HepG2 (cell line): ENCODE measurements around the gene TOB2. TPM values are rescaled to one million over a fixed set of nuclear protein-coding genes. Genes with fewer than 3 reads are reported as not detected.
A peak's percentile ranks its signal among the peaks of the same experiment; 100 is the strongest.

ENCODE experiments used
- CEBPG ChIP-seq: IDR thresholded peaks from 2 replicates; pipeline ENCODE4 v1.6.1; 2016
- FOXA1 ChIP-seq, 2 experiments: fragments of 450-650 bp in 1 of 2; sonication (generic) in 1 of 2; formaldehyde crosslinking in 1 of 2; IDR thresholded peaks; 2 replicates each; pipeline versions ENCODE4 v1.4.0 to v1.6.1; 2016 to 2020; ENCODE audit warnings: missing genetic modification reagents in 1 of 2
- FOXK2 ChIP-seq: fragments of 450-650 bp; IDR thresholded peaks from 2 replicates; pipeline ENCODE4 v1.6.1; 2016
- GPBP1L1 ChIP-seq: sonication (generic); formaldehyde crosslinking; IDR thresholded peaks from 2 replicates; pipeline ENCODE4 v1.5.0; 2020; ENCODE audit warnings: mild to moderate bottlenecking, missing genetic modification reagents
- HIC2 ChIP-seq: sonication (generic); formaldehyde crosslinking; IDR thresholded peaks from 2 replicates; pipeline ENCODE4 v1.9.0; 2022; ENCODE audit warnings: low read depth, missing genetic modification reagents
- HNRNPL ChIP-seq: fragments of 200-400 bp; formaldehyde crosslinking; IDR thresholded peaks from 2 replicates; pipeline ENCODE4 v1.6.1; 2017; ENCODE audit warnings: mild to moderate bottlenecking, low read depth, low read length
- IRF1 ChIP-seq: sonication (generic); formaldehyde crosslinking; IDR thresholded peaks from 2 replicates; pipeline ENCODE4 v1.4.0; 2020; ENCODE audit warnings: low read depth, mild to moderate bottlenecking, missing genetic modification reagents
- SPEN ChIP-seq: sonication (generic); formaldehyde crosslinking; IDR thresholded peaks from 2 replicates; pipeline ENCODE4 v1.5.1; 2020; ENCODE audit warnings: low read depth, mild to moderate bottlenecking, missing genetic modification reagents
- ZBTB2 ChIP-seq: sonication (generic); formaldehyde crosslinking; IDR thresholded peaks from 2 replicates; pipeline ENCODE4 v1.8.0; 2022; ENCODE audit warnings: low read depth, missing genetic modification reagents
- ZHX1 ChIP-seq: sonication (generic); formaldehyde crosslinking; IDR thresholded peaks from 2 replicates; pipeline ENCODE4 v1.8.1; 2022; ENCODE audit warnings: low read depth, mild to moderate bottlenecking, missing genetic modification reagents
- ZMYM3 ChIP-seq: sonication (generic); formaldehyde crosslinking; IDR thresholded peaks from 2 replicates; pipeline ENCODE4 v1.5.1; 2020; ENCODE audit warnings: mild to moderate bottlenecking, missing genetic modification reagents
- ZSCAN21 ChIP-seq: sonication (generic); formaldehyde crosslinking; IDR thresholded peaks from 2 replicates; pipeline ENCODE4 v1.8.0; 2022; ENCODE audit warnings: mild to moderate bottlenecking, missing genetic modification reagents, moderate library complexity, borderline replicate concordance
- polyA plus RNA-seq, 8 experiments: library from polyadenylated mRNA; depleted of rRNA in 3 of 8; stranded (reverse) in 7 of 8; unstranded in 1 of 8; fragments of >200 nt; fragmentation: Illumina TruSeq in 4 of 8; extraction: Trizol in 4 of 8; gene quantifications; 2 replicates each; pipeline versions ENCODE4 v1.2.1 to v1.2.3, GENCODE V29; 2011 to 2016; ENCODE audit warnings: low read depth in 4 of 8, missing spikeins in 1 of 8, mixed read lengths in 1 of 8; ENCODE audit not compliant: insufficient read depth in 1 of 8
- total RNA-seq, 5 experiments: library from RNA; depleted of rRNA; stranded (reverse); fragments of >200 nt; fragmentation: Illumina TruSeq; extraction: Trizol; gene quantifications; 2 replicates each; pipeline ENCODE4 v1.2.3, GENCODE V29; 2016; ENCODE audit warnings: low read depth in 1 of 5

Gene TOB2
- total and polyA plus RNA-seq, 2 of the 13 experiments (the other 11 are each of a cell fraction or from before 2014, with no cell fraction given): 12.2 to 13.7 TPM

- TF ChIP-seq GPBP1L1 (CRISPR knock-in tag) (no peak), CEBPG (CRISPR knock-in tag) (peak; percentile 39; the same call in 1 of the 2 replicates), ZSCAN21 (peak; percentile 87; the same call in 1 of the 2 replicates), HIC2 (CRISPR knock-in tag) (peak; percentile 96), FOXK2 (no peak), HNRNPL (peak; percentile 99), ZHX1 (CRISPR knock-in tag) (no peak; the same call in 1 of the 2 replicates), ZMYM3 (CRISPR knock-in tag) (peak; percentile 92), FOXA1 (IDR thresholded peaks at IDR 0.05) (no peak), FOXA1 (CRISPR knock-in tag; IDR thresholded peaks at IDR 0.05) (peak; percentile 65), ZBTB2 (no peak), IRF1 (no peak), SPEN (CRISPR knock-in tag) (peak; percentile 46; the same call in 1 of the 2 replicates)
- TF ChIP-seq, all 625 proteins: peak for 142
Measured at GRCh38 chr22:41403532-41404318, 42.9 kb downstream of the TOB2 start (continued).
